HUDEP-2 (cell line): ENCODE data around the gene MZF1.

Source experiments
- DNase-seq, 76 experiments: peaks; one replicate each; lab custom pipeline; 2025; ENCODE audit not compliant: unreplicated experiment in 76 of 76; lab: John Stamatoyannopoulos, UW

Gene MZF1

DNA sequence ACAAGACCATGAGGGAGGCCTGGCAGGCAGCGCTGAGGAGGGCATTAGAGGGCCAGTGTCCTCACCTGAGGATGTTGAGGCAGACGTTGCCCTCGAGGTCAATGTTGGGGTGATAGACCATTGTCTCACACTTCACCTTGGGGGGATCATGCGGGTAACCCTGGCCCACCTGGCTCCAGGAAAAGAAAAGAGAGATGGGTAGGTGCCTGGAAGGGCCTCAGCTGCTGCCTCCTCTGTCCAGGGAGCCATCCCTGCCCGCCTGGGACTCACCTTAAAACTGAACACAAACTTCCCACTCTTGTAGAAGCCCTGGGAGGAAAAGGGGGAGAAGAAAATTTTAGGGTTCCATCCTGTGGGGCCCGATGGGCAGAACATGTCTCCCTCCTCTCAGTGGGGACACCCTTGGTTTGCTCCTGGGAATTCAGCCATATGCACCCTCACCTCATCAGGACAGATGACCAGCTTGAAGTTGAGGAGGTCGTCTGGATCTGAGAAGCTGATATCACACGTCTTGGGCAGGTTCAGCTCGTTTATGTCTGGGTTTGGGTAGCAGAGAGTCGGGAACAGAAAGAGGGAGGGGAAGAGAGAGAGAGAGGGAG is 16.4 kb downstream of the MZF1 start:
- DNase-seq: no peak

DNA sequence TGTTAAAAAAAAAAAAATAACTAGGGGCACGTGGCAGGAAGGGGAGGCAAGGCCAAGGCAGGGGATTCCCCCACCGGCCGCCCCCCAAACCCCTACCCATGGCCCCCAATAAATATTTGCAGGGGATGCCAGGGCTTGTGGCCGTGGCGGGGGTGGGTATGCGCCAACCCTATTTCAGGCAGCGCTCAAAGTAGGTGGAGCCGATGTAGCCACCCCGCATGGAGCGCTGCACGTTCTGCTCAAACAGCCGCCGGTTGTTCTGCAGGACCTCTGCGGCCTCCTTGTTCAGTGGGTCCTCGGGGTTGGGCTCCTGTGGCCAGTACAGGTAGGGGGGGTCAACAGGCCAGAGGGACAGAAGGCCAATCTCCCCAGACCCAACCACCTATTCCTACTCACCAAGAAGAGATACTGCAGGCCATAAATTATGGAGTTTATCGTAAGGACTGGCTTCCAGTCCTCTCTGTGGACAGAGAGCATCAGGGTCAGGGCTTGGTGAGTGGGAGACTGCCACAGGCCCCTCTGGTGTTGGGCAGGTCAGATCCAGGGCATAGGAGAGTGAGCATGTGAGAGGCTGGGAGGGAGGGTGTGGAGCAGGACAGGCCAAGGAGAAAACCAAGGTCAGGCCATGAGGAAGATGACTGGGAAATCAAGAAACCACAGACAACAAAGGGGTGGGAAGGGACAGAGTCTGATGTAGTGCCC is 17.1 kb downstream of the MZF1 start:
- DNase-seq: no peak

DNA sequence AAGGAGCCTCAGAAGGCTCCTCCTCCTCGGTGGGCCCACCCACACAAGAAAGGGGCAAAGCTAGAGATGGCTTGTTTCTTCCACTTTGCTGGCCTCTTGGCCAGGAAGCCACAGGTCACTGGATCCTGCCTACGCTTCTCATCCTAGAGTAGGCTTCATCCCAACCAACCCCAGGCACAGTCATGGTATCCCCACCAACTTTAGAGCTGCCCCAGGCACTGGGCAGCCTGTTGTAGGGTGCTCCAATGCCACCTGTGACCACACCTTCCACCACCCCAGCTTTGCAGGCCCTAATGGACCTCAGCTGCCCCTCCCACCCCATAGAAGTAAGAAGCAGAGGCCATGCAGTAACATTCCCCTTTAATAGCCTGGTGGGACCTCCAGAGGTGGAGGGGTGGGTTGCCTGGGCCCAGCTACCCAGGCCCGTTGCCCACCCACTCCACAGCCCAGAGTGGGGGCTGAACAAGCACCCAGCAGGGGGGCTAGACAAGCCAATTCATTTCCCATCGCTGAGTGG is 17.7 kb downstream of the MZF1 start:
- DNase-seq: no peak

GRCh38 chr19:58554494-58555368 is 18.4 kb downstream of the MZF1 start, which contains the start of gene CHMP2A:
Gene CHMP2A (minus strand): TSS chr19:58555105. CDS start chr19:58554212, 893 bp downstream.
- no peak for DNase-seq

DNA sequence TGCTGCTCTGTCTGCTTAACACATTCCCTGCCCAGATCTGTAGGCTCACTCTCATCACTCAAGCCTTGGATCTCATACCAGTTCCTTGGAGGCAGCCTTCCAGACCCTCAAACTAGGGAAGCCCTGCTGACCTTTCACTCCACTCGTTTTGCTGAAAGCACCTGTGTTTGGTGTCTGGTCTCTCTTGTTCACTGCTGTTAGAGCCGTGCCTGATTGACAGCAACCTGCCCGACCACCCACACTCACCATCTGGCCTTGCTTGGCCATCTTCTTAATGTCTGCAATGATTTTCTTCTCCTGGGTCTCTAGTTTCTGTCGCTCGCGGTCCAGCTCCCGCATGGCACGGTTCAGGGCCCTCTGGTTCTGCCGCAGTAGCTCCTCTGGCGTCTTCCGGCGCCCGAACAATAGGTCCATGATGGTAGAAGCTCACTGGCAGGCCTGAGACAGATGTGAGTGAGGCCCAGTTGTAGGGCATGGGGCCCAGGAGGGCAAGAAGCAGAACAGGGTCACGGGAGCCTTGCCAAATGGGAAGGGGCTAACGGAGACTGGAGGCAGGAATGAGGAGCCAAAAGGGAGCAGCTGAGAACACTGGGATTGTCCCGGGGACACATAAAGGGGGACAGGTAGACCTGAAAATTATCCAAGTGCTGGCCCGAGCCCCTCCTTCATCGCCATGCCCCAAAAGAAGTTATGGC is 19.2 kb downstream of the MZF1 start:
- DNase-seq: no peak

DNA sequence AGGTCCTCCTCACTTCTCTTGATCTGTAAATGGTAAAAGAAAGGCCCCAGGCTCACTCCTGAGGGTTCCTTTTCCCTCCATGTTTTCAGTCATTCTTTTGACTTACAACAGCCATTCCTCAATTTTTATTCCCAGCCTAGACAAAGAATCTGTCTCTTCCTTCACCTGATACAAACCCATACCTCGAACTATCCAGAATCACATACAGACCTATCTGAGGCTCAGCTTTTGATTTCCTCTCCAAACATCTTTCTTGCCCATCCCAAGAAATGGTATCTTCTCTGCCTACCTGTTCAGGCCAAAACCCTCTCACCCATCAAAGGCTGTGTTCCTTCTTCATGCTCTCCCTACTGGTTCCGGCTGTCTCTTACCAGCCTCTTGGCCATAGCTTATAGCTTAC is 20.5 kb downstream of the MZF1 start:
- no peak for DNase-seq

GRCh38 chr19:58551577-58552471 is 21.3 kb downstream of the MZF1 start:
- DNase-seq: no peak

DNA sequence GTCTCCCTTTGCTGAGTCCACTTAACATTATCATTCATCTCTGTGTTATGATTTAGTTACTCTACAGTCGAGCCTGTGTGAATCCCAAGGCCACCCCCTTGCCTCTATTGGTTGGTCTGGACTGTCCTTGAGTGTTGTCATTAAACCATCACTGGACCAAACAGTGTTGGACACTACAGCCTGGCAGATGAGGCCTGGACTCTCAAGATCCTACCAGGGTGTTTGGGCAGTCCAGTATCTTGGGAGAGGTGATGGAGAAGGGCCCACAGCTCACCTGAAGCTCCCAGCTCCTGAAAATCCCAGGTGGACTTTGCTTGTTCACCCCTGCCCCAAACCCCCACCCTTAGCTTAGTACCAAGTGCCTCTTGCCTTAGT is 22.0 kb downstream of the MZF1 start:
- no peak for DNase-seq

GRCh38 chr19:58550362-58551122 is 22.6 kb downstream of the MZF1 start:
- no peak for DNase-seq

- DNase-seq: no peak
These were observed 23.3 kb downstream of the MZF1 start for GRCh38 chr19:58549664-58550361.

DNA sequence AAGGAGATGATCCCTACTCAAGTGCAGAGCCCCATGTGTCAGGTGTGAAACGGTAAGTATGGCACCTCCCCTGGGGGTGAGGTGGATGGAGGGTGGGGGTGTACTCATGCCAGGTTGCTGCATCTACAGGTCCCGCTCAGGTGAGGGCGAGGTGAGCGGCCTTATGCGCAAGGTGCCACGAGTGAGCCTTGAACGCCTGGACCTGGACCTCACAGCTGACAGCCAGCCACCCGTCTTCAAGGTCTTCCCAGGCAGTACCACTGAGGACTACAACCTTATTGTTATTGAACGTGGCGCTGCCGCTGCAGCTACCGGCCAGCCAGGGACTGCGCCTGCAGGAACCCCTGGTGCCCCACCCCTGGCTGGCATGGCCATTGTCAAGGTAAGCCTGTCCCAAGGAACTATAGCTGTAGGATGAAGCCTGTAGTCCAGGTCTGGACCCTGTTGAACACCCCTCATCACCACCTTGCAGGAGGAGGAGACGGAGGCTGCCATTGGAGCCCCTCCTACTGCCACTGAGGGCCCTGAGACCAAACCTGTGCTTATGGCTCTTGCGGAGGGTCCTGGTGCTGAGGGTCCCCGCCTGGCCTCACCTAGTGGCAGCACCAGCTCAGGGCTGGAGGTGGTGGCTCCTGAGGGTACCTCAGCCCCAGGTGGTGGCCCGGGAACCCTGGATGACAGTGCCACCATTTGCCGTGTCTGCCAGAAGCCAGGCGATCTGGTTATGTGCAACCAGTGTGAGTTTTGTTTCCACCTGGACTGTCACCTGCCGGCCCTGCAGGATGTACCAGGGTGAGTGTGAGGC is 24.1 kb downstream of the MZF1 start:
- DNase-seq: no peak

DNA sequence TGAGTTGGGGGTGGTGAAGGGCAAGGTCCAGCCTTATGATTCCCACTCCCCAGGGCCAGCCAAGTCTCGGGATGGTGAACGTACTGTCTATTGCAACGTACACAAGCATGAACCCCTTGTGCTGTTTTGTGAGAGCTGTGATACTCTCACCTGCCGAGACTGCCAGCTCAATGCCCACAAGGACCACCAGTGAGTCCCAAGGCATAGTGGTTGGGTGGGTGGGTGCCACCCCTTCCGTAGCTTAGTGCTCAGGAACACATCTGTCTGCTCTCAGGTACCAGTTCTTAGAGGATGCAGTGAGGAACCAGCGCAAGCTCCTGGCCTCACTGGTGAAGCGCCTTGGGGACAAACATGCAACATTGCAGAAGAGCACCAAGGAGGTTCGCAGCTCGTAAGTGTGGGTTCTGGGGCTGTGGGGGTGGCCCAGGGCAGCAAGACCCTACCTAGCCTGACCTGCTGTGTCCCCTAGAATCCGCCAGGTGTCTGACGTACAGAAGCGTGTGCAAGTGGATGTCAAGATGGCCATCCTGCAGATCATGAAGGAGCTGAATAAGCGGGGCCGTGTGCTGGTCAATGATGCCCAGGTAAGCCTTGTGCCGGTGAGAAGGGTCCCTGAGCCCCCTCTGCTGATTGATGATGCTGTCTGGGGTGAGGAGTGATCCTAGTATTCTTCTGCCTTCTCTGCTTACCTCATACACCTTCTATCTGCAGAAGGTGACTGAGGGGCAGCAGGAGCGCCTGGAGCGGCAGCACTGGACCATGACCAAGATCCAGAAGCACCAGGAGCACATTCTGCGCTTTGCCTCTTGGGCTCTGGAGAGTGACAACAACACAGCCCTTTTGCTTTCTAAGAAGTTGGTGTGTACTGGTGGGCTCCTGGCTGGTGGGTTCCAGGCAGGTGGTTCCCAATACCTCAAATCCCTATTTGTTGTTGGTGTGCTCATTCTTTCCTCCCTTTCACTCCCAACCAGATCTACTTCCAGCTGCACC is 25.5 kb downstream of the MZF1 start:
- DNase-seq: no peak

DNA sequence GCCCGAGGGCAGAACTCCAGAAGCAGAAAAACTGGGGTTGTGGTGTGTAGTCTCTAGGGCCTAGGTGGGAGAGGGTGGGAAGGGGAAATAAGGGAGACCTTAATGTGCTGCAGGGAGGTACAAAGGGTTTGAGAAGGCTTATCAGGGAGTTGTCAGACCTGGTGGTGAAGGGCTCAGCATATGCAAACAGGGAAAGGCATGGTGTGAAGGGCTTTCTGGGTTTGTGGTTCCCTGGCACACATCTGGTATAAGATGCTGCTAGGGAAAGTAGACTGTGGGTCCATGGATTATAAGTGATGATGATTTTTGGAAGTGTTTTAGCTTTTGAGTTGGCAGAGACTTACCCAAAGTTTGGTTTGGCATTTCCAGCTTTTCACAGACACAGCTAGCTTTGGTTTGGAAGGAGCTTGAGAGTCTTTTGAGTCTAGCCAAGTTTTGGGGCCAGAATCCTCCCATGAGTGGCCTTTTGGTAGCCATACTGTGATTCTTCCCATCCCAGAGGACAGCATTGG is 27.1 kb downstream of the MZF1 start:
- no peak for DNase-seq

GRCh38 chr19:58545286-58546018 is 27.7 kb downstream of the MZF1 start:
- no peak for DNase-seq

- no peak for DNase-seq
These were observed 28.4 kb downstream of the MZF1 start for GRCh38 chr19:58544591-58545285.
